Eye (tissue), 1 donor: ENCODE measurements around the gene SERGEF.
A peak's percentile ranks its signal among the peaks of the same experiment; 100 is the strongest.
"Not testable (repeated sequence)": the region's sequence is repeated elsewhere in the genome, so short reads cannot be mapped to it uniquely, and the experiment has no call there.

Source experiments
- DNase-seq: peaks from one replicate; pipeline ENCODE4 v3.0.0-alpha.2; 2015

The SERGEF gene

DNA sequence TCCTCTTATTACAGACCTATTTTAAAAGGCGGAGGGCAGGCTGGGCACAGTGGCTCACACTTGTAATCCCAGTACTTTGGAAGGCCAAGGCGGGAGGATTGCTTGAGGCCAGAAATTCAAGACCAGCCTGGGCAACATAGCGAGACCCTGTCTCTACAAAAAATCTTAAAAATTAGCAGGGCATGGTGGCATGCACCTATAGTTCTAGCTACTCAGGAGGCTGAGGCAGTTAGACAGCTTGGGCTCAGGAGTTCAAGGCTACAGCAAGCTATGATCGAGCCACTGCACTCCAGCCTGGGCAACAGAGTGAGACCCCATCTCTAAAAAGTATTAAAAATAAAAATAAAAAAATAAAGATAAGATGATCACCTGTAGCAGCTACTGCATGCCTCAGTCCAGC lies 12.7 kb downstream of the SERGEF start:
- not testable (repeated sequence) for DNase-seq

DNA sequence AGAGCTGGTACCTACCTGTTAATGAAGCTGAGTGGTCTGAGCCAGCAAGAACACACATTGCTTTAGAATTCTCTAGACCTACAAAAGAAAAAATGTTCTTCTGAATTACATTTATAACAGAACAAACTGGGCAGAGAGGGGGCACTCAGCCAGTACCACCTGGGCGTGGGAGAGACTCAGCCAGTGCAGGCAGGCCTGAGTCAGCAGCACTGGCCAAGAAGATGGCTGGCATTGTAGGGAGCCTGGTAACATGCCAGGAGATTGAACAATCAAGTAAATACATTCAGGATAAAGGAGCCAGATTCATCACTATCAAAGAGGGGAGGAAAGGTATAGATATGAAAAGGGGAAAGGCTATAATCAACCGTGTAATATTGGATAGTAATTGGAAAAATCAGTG lies 19.9 kb downstream of the SERGEF start:
- no peak for DNase-seq

DNA sequence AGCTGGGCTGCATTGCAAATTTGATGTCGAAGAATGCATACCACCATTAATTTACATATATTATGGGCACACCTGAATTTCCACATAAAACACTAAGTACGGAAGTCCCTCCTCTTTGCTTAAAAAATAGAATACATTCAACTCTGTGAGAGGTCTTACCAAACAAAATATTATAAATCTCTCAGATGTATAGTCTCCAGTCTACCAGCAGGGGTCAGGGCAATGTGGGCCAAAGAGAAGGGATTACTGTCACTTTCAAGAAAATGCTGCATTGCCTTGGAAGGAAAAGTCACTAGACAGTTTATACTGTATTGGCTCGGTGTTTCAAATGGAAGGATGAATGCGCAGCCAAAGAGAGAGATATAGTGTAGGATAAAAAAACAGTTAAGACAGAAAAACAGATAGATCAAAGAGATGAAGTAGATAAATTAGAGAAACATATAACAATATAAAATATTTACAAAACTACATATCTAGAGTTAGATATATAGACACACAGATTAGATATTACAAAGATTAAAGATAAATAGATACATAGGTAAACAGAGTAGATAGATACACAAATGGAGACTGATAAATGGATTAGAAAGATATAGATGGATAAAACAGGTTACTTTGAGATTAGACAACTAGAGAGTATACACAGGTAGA lies 20.9 kb downstream of the SERGEF start:
- peak; percentile 72 for DNase-seq

DNA sequence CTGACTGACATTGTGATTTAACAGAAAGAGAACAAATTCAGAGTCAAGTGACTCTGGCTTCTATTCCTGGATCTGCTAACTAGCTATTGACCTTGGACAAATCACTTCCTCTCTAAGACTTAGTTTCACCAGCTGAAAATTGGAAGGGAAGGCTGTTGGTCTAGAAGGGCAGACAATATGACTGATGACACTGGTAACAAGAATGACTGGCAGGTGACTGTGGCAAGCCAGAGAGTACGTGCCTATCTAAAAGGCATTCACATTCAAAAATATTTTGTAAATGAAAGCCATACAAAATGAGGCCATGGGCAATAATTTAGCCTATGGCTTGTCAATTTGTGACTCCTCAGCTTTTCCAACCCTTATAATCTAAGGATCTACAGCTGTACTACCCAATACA lies 23.5 kb downstream of the SERGEF start:
- no peak for DNase-seq

DNA sequence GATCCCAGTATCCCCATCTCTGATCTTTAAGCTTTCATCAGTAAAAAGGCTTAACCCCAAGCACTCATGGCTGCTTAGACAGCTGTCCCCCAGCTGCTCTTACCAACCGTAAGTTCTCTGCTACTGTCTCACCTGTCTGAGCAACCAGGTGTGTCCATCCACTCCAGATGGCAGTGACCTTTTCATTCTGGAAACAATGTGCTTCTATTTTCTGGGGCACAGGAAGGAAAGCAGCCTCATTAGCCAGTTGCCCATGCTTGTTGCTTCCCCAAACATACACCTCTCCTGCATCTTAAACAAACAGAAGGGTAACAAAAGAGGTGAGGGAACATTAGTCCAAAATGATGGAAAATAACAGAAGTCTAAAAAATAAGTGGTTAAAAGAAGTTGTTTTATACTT lies 24.4 kb downstream of the SERGEF start:
- DNase-seq: no peak

DNA sequence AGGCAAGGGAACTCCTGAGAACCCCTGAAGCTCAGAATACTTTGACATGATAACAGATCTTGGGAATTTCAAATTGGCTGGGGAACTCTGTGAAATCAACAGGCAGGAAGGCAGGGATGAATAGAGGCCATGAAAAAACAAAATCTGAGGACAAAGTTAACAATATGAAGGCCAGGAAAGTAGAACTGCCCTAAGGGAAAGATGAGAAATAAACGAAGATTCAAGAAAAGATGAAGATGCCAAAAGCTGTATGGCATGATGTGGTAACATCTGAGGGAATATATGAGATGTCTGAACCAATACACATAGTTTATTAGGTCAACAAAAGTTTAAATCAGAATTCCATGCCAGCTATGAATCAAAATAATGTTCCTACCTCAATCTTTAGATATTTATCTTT lies 25.0 kb downstream of the SERGEF start:
- no peak for DNase-seq

DNA sequence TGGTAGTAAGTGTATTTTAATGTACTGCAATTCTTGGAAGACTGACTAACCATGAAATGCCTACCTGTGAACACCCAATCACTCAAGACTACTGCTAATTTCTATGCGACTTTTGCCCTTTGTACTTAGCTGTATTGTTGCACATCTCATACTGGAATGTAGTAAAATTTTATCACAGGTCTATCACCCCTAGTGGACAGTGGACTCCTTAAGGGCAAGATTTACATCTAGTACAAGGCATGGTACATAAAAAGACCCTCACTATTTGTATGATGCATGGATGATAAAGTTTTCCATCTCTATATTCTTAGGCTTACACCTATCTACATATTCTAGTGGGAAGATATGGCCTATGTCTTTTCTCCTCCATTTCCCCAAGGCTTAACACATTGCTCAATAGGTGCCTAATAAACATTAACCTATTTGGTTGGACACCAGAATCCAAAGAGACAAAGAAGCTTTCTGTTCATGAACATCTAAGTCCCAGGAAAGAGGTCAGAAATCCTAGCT lies 26.1 kb downstream of the SERGEF start:
- DNase-seq: no peak

DNA sequence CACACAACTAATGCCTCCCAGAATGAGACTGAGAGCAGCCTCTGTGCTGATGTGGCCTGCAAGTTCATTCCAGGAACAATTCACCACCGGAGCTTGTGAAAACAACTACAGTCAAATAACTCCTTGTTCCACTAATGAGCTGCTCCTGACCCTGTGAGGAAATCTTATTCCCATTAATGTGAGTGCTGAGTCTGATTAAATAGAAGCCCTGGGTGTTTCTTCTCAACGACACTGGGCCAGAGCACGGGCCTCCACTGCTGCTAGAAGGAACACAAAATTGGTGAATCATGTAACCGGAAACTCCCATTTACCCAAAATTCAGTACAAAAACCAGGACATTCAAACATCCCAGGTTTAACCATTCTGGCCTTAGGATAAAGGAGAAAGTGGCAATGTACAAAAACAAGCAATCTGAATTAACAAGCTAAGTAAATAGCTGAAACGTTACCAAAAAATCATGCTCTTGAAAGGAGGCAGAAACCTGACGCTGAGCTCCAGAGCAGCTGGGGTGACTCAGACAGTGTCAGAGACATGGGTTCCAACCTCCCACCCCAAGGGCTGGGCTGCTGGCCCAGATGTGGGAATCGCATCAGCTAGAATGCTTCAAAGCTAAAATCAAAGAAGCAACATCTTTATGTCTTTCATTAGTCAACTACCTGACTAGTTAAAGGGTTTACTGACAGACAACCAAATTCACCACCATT lies 26.7 kb downstream of the SERGEF start:
- DNase-seq: peak; percentile 31

GRCh38 chr11:17985517-17985916 lies 27.3 kb downstream of the SERGEF start:
- DNase-seq: no peak

GRCh38 chr11:17983569-17983968 lies 29.3 kb downstream of the SERGEF start:
- no peak for DNase-seq

DNA sequence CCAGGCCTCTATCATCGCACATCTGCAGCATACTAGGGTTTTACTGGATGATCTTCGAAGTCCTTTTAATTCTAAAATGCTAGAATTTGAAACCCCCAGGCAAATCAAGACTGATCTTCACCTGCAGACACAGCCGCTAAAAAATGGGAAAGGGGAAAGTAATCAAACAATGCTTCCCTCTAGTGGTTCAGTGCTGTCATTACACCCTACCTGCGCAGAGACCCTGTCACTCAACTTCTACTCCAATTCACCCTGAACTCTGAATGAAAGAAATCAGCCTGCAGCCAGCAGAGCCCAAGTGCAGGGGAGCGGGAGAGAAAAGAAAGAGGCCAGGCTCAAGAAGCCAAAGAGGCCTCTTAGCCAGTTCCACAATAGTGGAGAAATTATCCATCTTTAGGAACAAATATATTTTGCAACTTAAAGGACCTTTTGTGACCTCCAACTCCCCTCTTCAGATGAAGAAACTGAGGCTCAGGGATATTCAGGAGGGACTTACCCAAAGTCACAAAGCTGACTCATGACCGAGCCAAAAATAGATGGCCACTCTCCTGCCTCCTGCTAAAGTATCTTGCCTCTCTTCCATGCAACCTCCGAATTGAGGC lies 33.0 kb downstream of the SERGEF start:
- DNase-seq: peak; percentile 76

- DNase-seq: peak; percentile 75
Measured at GRCh38 chr11:17978553-17979287, 34.1 kb downstream of the SERGEF start.

GRCh38 chr11:17976651-17977050 lies 36.2 kb downstream of the SERGEF start:
- no peak for DNase-seq

- no peak for DNase-seq
Measured at GRCh38 chr11:17974246-17974645, 38.6 kb downstream of the SERGEF start.

GRCh38 chr11:17972987-17973386 lies 39.9 kb downstream of the SERGEF start:
- peak; percentile 79 for DNase-seq

DNA sequence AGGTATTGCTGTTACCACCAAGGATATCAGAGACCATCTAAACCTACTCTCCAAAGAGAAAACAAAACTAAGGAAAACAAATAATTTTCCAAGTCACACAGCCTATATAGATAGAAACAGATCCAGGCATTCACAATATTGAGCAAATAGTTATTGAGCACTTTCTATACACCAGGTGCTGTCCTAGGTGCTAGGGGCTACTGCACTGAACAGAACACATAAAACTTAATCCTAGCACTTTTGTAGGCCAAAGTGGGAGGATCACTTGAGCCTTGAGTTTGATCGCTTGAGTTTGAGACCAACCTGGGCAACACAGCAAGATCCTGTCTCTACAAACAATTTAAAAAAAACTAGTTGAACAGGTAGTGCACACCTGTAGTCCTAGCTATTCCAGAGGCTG lies 44.6 kb downstream of the SERGEF start:
- DNase-seq: no peak

DNA sequence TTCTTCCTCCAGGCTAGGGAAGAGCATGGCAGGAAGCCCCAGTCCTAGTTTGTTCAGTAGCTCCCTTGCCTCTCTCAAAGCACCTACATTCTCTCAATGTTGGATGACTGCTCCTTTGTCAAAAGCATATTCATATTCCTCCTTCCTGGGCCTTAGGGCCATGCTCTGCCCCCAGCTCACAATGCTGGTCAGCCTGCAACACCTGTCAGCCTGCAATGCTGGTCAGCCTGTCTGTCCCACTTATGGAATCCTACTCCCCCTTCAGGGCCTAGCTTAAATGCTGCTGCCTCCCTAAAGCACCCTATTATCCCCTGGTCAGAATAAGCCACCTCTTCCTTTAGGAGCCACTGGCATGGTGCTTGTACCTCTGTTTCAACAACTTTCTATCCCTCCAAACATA lies 45.2 kb downstream of the SERGEF start:
- no peak for DNase-seq

- DNase-seq: peak; percentile 12
Measured at GRCh38 chr11:17960091-17960490, 52.8 kb downstream of the SERGEF start.

DNA sequence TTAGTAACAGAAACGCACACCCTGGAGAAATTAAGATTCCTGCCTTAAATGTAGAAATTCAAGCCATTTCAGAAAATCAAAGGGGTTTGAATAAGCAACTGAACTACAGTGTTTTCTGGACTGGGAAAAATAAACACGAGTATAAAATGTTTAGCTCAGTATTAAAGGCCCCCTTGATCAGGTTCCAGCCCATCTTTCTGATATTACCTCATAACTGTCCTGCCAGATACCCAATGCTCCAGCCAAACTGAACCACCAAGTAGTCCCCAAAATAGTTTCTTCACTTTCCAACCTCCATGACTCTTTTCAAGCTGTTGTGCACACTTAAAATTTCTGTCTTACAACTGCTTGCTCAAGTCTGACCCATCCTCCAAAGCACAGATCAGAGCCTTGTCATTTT lies 54.4 kb downstream of the SERGEF start:
- DNase-seq: no peak

DNA sequence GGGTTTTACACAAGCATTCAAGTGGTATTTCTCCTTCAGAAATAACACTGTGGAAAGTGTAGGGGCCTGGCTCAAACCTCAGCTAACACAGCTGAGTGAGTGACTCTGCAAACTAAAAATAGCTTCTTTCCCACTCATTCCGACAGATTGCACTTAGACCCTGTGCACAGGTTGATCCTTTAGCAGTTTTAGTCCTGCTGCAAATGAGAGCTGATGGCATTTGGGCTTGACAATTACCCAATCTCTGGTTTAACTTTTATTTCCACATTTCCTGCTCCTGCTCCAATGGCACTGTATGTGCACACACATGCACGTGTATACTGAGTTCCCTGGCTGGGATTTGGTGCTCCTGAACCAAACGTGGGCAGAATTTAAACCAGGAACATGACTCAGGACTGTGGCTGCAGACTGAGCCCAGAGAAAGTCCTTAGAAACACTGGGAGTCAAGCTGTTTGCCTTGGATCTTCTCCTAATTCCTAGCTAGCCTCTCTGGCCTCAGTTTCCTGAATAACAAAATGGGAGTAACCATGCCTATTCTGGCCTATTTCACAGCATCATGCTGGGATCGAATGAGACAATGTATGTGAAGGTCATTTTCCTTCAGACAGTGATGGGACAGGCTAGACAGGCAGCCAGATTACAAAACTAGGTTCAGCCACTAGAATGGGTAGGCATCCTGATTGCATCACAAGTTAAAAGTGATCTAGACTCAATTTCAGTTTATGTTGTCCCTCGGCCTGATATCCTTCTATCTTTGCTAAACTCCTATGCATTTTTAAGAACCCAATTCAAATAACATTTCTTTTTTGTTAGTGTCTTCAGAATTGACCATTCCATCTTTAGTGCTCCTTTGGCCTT lies 58.2 kb downstream of the SERGEF start:
- DNase-seq: no peak

GRCh38 chr11:17952487-17952886 lies 60.4 kb downstream of the SERGEF start:
- no peak for DNase-seq

GRCh38 chr11:17951685-17952388 lies 61.0 kb downstream of the SERGEF start:
- no peak for DNase-seq
